Right atrium auricular region (tissue), 2 donors: Measurements from ENCODE around the gene CCDC69. TPM values are rescaled to one million over a fixed set of nuclear protein-coding genes. Genes with fewer than 3 reads are reported as not detected.
"Not testable (repeated sequence)": the region's sequence is repeated elsewhere in the genome, so short reads cannot be mapped to it uniquely, and the experiment has no call there.

Experiments
- DNase-seq: peaks from one replicate; pipeline ENCODE4 v3.0.0-alpha.2; 2019; ENCODE audit warnings: low spot score
- H3K27ac ChIP-seq, 2 donors: fragments of 200-600 bp; sonication (generic); 1 replicate in 1 of 2; 2 replicates in 1 of 2; pipeline ENCODE4 v1.5.1; 2016 to 2019
- H3K27me3 ChIP-seq, 2 donors: fragments of 200-600 bp; sonication (generic); one replicate each; pipeline versions ENCODE4 v1.5.1 to v1.6.0; 2017 to 2019
- H3K36me3 ChIP-seq: fragments of 200-600 bp; sonication (generic); one replicate; pipeline ENCODE4 v1.5.1; 2016
- H3K4me1 ChIP-seq, 2 donors: fragments of 200-600 bp; sonication (generic); one replicate each; pipeline versions ENCODE4 v1.5.1 to v1.6.0; 2017 to 2019
- H3K4me3 ChIP-seq, 2 donors: fragments of 200-600 bp; sonication (generic); 1 replicate in 1 of 2; 2 replicates in 1 of 2; pipeline ENCODE4 v1.5.1; 2017 to 2019; ENCODE audit warnings: mild to moderate bottlenecking in 1 of 2, moderate library complexity in 1 of 2
- H3K9me3 ChIP-seq, 2 donors: fragments of 200-600 bp; sonication (generic); one replicate each; pipeline ENCODE4 v1.5.1; 2019
- CTCF ChIP-seq, 2 donors: fragments of 200-600 bp; sonication (generic); IDR thresholded peaks; one replicate each; pipeline ENCODE4 v1.5.1; 2019; ENCODE audit warnings: antibody characterized with exemption in 2 of 2
- total RNA-seq, 2 donors: library from RNA; depleted of rRNA; stranded (reverse); fragments of >200 nt; gene quantifications; one replicate each; pipeline ENCODE4 v1.1.0, GENCODE V29; 2016

Gene CCDC69
- total RNA-seq, 2 donors from 2014 or later: 185 to 202 TPM

- Histone ChIP-seq H3K9me3 (no peaks in the 10 kb centered on the region), H3K4me1 (no peaks in the 10 kb centered on the region), H3K36me3 (peaks cover 43% of the 10 kb centered on the region), H3K4me3 (no peak overlapping the region), H3K27me3 (no peaks in the 10 kb centered on the region), H3K27ac (no peak overlapping the region)
- no peak for DNase-seq
- no peak for TF ChIP-seq CTCF (IDR thresholded peaks at IDR 0.05)
These were observed 43.6 kb downstream of the CCDC69 start for GRCh38 chr5:151180291-151180690.

- no peak overlapping the region for H3K4me3 ChIP-seq
- H3K9me3 ChIP-seq: no peaks in the 10 kb centered on the region
- no peak for TF ChIP-seq CTCF (IDR thresholded peaks at IDR 0.05)
- H3K4me1 ChIP-seq: no peaks in the 10 kb centered on the region
- H3K27me3 ChIP-seq: no peaks in the 10 kb centered on the region
- peaks cover 35% of the 10 kb centered on the region for H3K36me3 ChIP-seq
- DNase-seq: peak; percentile 56
- no peak overlapping the region for H3K27ac ChIP-seq
These were observed 44.4 kb downstream of the CCDC69 start for GRCh38 chr5:151179489-151179840.

GRCh38 chr5:151178777-151179488, 45.0 kb downstream of the CCDC69 start:
- H3K9me3 ChIP-seq: no peaks in the 10 kb centered on the region
- H3K4me1 ChIP-seq: no peaks in the 10 kb centered on the region
- peak; percentile 40 for DNase-seq
- peaks cover 29% of the 10 kb centered on the region for H3K36me3 ChIP-seq
- H3K4me3 ChIP-seq: no peak overlapping the region
- H3K27me3 ChIP-seq: no peaks in the 10 kb centered on the region
- TF ChIP-seq CTCF (IDR thresholded peaks at IDR 0.05): no peak
- H3K27ac ChIP-seq: no peak overlapping the region

- Histone ChIP-seq H3K4me1 (no peaks in the 10 kb centered on the region), H3K27me3 (no peaks in the 10 kb centered on the region), H3K4me3 (no peak overlapping the region), H3K27ac (no peak overlapping the region), H3K9me3 (no peaks in the 10 kb centered on the region), H3K36me3 (peaks cover 24% of the 10 kb centered on the region)
- TF ChIP-seq CTCF (IDR thresholded peaks at IDR 0.05): no peak
- no peak for DNase-seq
These were observed 45.5 kb downstream of the CCDC69 start for GRCh38 chr5:151178372-151178771.

- not testable (repeated sequence) for H3K27ac ChIP-seq, DNase-seq, H3K27me3 ChIP-seq, H3K9me3 ChIP-seq, H3K4me3 ChIP-seq, H3K4me1 ChIP-seq, H3K36me3 ChIP-seq
These were observed 47.6 kb downstream of the CCDC69 start for GRCh38 chr5:151176268-151176667.

- no peaks in the 10 kb centered on the region for H3K9me3 ChIP-seq
- TF ChIP-seq CTCF (IDR thresholded peaks at IDR 0.05): no peak
- DNase-seq: peak; percentile 56
- no peak overlapping the region for H3K4me3 ChIP-seq
- H3K27ac ChIP-seq: peak overlapping the region in 1 of 2 donors; percentile 18
- no peaks in the 10 kb centered on the region for H3K27me3 ChIP-seq
- no peaks in the 10 kb centered on the region for H3K36me3 ChIP-seq
- H3K4me1 ChIP-seq: no peaks in the 10 kb centered on the region
These were observed 49.2 kb downstream of the CCDC69 start for GRCh38 chr5:151174612-151175101.
